SK-N-SH (cell line): ENCODE results near the gene HIF3A. TPM values are rescaled to one million over a fixed set of nuclear protein-coding genes. Genes with fewer than 3 reads are reported as not detected.

Source experiments
- CTCF ChIA-PET: fragments of 300-600, 350-600 bp; formaldehyde crosslinking; extraction: SDS; loops from one replicate; lab custom pipeline; 2021; lab: Yijun Ruan, JAX
- POLR2A ChIA-PET: fragments of 350-600 bp; sonication (Branson Sonifier 250); formaldehyde crosslinking; extraction: SDS; loops from one replicate; lab custom pipeline; 2020; ENCODE audit warnings: antibody characterized with exemption, inconsistent platforms; lab: Yijun Ruan, JAX
- DNase-seq: peaks from one replicate; pipeline ENCODE4 v3.0.0; 2012
- H2AFZ ChIP-seq: fragments of 200-600 bp; sonication (generic); 2 replicates; pipeline ENCODE4 v1.8.1; 2016; ENCODE audit warnings: antibody characterized with exemption, mild to moderate bottlenecking, low read depth
- H3F3A ChIP-seq: fragments of 200-600 bp; sonication (generic); replicated peaks from 2 replicates; pipeline ENCODE3; 2016; ENCODE audit warnings: antibody characterized with exemption, mild to moderate bottlenecking; ENCODE audit not compliant: insufficient read depth
- H3K27ac ChIP-seq, 2 experiments: fragments of 200-500 bp in 1 of 2; fragments of 200-600 bp in 1 of 2; sonication (Bioruptor generic) in 1 of 2; sonication (generic), shearing (Covaris generic) in 1 of 2; 2 replicates each; pipeline versions ENCODE4 v1.5.1 to v1.6.1; 2014 to 2016; ENCODE audit warnings: low read depth in 2 of 2, inconsistent platforms in 1 of 2, low read length in 1 of 2, mild to moderate bottlenecking in 1 of 2, mixed read lengths in 1 of 2
- H3K27me3 ChIP-seq: fragments of 200-600 bp; sonication (generic), shearing (Covaris generic); 2 replicates; pipeline ENCODE4 v1.6.1; 2016; ENCODE audit warnings: mixed run types; ENCODE audit not compliant: insufficient read depth
- H3K36me3 ChIP-seq, 2 experiments: fragments of 200-500 bp in 1 of 2; fragments of 200-600 bp in 1 of 2; sonication (Bioruptor generic) in 1 of 2; sonication (generic) in 1 of 2; replicated peaks in 1 of 2; 2 replicates each; pipeline versions ENCODE3 to v1.5.1; 2014 to 2016; ENCODE audit warnings: low read length in 1 of 2, mild to moderate bottlenecking in 1 of 2; ENCODE audit not compliant: insufficient read depth in 2 of 2, control insufficient read depth in 1 of 2
- H3K4me1 ChIP-seq, 2 experiments: fragments of 200-500 bp in 1 of 2; fragments of 200-600 bp in 1 of 2; sonication (Bioruptor generic) in 1 of 2; sonication (generic), shearing (Covaris generic) in 1 of 2; 2 replicates each; pipeline versions ENCODE4 v1.5.1 to v1.6.1; 2014 to 2016; ENCODE audit warnings: low read depth in 1 of 2, low read length in 1 of 2, mixed run types in 1 of 2; ENCODE audit not compliant: insufficient read depth in 2 of 2, control insufficient read depth in 1 of 2
- H3K4me2 ChIP-seq: fragments of 200-600 bp; sonication (generic), shearing (Covaris generic); 2 replicates; pipeline ENCODE4 v1.6.1; 2017; ENCODE audit warnings: mixed run types
- H3K4me3 ChIP-seq, 2 experiments: fragments of 200-500 bp in 1 of 2; fragments of 200-600 bp in 1 of 2; sonication (Bioruptor generic) in 1 of 2; sonication (generic), shearing (Covaris generic) in 1 of 2; 2 replicates each; pipeline versions ENCODE4 v1.5.1 to v1.8.1; 2014 to 2016; ENCODE audit warnings: low read depth in 2 of 2, inconsistent platforms in 1 of 2, low read length in 1 of 2, mild to moderate bottlenecking in 1 of 2, mixed read lengths in 1 of 2, moderate library complexity in 1 of 2
- H3K79me2 ChIP-seq: fragments of 200-600 bp; sonication (generic); 2 replicates; pipeline ENCODE4 v1.8.1; 2017; ENCODE audit warnings: mild to moderate bottlenecking; ENCODE audit not compliant: insufficient read depth
- H3K9ac ChIP-seq: fragments of 200-600 bp; sonication (generic); 2 replicates; pipeline ENCODE4 v1.6.1; 2017; ENCODE audit warnings: mixed run types
- H3K9me2 ChIP-seq: fragments of 200-600 bp; sonication (generic); 2 replicates; pipeline ENCODE4 v1.6.1; 2017; ENCODE audit warnings: mixed run types
- H3K9me3 ChIP-seq: fragments of 200-600 bp; sonication (generic); 2 replicates; pipeline ENCODE4 v1.6.1; 2017; ENCODE audit warnings: mixed run types, mild to moderate bottlenecking, moderate library complexity
- H4K20me1 ChIP-seq: fragments of 200-600 bp; sonication (generic); 2 replicates; pipeline ENCODE4 v1.6.1; 2017; ENCODE audit warnings: mild to moderate bottlenecking, mixed run types; ENCODE audit not compliant: insufficient read depth
- CHD2 ChIP-seq: fragments of 150-350 bp; IDR thresholded peaks from 2 replicates; pipeline ENCODE4 v1.6.1; 2018; ENCODE audit warnings: low read length; ENCODE audit not compliant: partially characterized antibody
- CTCF ChIP-seq: fragments of 200-600 bp; sonication (generic); IDR thresholded peaks from 2 replicates; pipeline ENCODE4 v1.6.1; 2017; ENCODE audit warnings: antibody characterized with exemption, mild to moderate bottlenecking, moderate library complexity
- FOSL2 ChIP-seq: IDR thresholded peaks from 2 replicates; pipeline ENCODE4 v1.4.0; 2012; ENCODE audit warnings: low read depth, mild to moderate bottlenecking, moderate library complexity, borderline replicate concordance
- FOXJ3 ChIP-seq: sonication (generic); formaldehyde crosslinking; IDR thresholded peaks from 2 replicates; pipeline ENCODE4 v1.5.1; 2020; ENCODE audit warnings: mild to moderate bottlenecking, missing genetic modification reagents
- GABPA ChIP-seq: IDR thresholded peaks from 2 replicates; pipeline ENCODE4 v1.4.0; 2012; ENCODE audit warnings: low read depth, mild to moderate bottlenecking
- GATA2 ChIP-seq: sonication (generic); formaldehyde crosslinking; IDR thresholded peaks from 2 replicates; pipeline ENCODE4 v1.5.0; 2020; ENCODE audit warnings: mild to moderate bottlenecking, missing genetic modification reagents
- IRF3 ChIP-seq: fragments of 150-350 bp; IDR thresholded peaks from 2 replicates; pipeline ENCODE4 v1.6.1; 2016; ENCODE audit warnings: mild to moderate bottlenecking, low read depth, low read length
- JUND ChIP-seq: IDR thresholded peaks from 2 replicates; pipeline ENCODE4 v1.4.0; 2012
- MAX ChIP-seq: IDR thresholded peaks from 2 replicates; pipeline ENCODE4 v1.4.0; 2012; ENCODE audit warnings: low read depth
- NFIC ChIP-seq: IDR thresholded peaks from 2 replicates; pipeline ENCODE4 v1.4.0; 2012; ENCODE audit warnings: borderline replicate concordance
- NRF1 ChIP-seq: IDR thresholded peaks from 2 replicates; pipeline ENCODE4 v1.6.1; 2012; ENCODE audit warnings: low read depth, mild to moderate bottlenecking, low read length
- PBX3 ChIP-seq: IDR thresholded peaks from 2 replicates; pipeline ENCODE4; 2012
- POLR2AphosphoS5 ChIP-seq: IDR thresholded peaks from 2 replicates; pipeline ENCODE4 v1.6.1; 2012; ENCODE audit warnings: low read depth, low read length
- RAD21 ChIP-seq: IDR thresholded peaks from 2 replicates; pipeline ENCODE4 v1.6.1; 2012; ENCODE audit warnings: mild to moderate bottlenecking, low read length
- RCOR1 ChIP-seq: fragments of 150-350 bp; IDR thresholded peaks from 2 replicates; pipeline ENCODE4 v1.6.1; 2017; ENCODE audit warnings: antibody characterized with exemption, low read length
- RFX5 ChIP-seq: IDR thresholded peaks from 2 replicates; pipeline ENCODE4 v1.6.1; 2012; ENCODE audit warnings: mild to moderate bottlenecking, improper control_type of control experiment, low read length
- RXRA ChIP-seq: IDR thresholded peaks from 2 replicates; pipeline ENCODE4 v1.4.0; 2012; ENCODE audit warnings: low read depth, mild to moderate bottlenecking, borderline replicate concordance
- SIN3A ChIP-seq: IDR thresholded peaks from 2 replicates; pipeline ENCODE4 v1.6.1; 2012; ENCODE audit warnings: low read depth, mild to moderate bottlenecking, low read length, moderate library complexity, borderline replicate concordance
- SMC3 ChIP-seq: IDR thresholded peaks from 2 replicates; pipeline ENCODE4 v1.6.1; 2012; ENCODE audit warnings: low read depth, low read length, improper control_type of control experiment
- USF2 ChIP-seq: fragments of 150-350 bp; IDR thresholded peaks from 2 replicates; pipeline ENCODE4 v1.6.1; 2017; ENCODE audit warnings: antibody characterized with exemption, low read length, low read depth, borderline replicate concordance
- WGBS: methylation state at CpG from one replicate; pipeline ENCODE4 v1.1.6; 2017; ENCODE audit warnings: low lambda C conversion rate; 5-methylcytosine and 5-hydroxymethylcytosine counted together
- polyA plus RNA-seq, 3 experiments: library from polyadenylated mRNA; depleted of rRNA; stranded (reverse); fragments of >200 nt; gene quantifications; 2 replicates each; pipeline ENCODE4 v1.2.3, GENCODE V29; 2012

HIF3A gene
- polyA plus RNA-seq, 1 of the 3 experiments (the other 2 are of a cell fraction), result 0.92 TPM

GRCh38 chr19:46344363-46344762, 47.5 kb downstream of the HIF3A start:
- H4K20me1 ChIP-seq, result peaks cover 7% of the 10 kb centered on the region; the same call in 1 of the 2 replicates

More at GRCh38 chr19:46344363-46344762, 47.5 kb downstream of the HIF3A start:
- H3K27ac ChIP-seq, result no peak overlapping the region
- no peaks in the 10 kb centered on the region for H3K9me3 ChIP-seq
- WGBS, result 90% methylated on average over 1 of the region's 1 CpG
- peaks cover 4 to 13% of the 10 kb centered on the region in 2 experiments; a peak in 3 of 4 replicates for H3K4me1 ChIP-seq
- H3K4me3 ChIP-seq, result no peak overlapping the region
- CTCF ChIA-PET, result no interaction called here
- H3K9ac ChIP-seq, result no peak overlapping the region
- TF ChIP-seq GABPA, result no peak
- no peak for TF ChIP-seq PBX3
- TF ChIP-seq GATA2, result no peak
- TF ChIP-seq CTCF, result no peak
- no peak for TF ChIP-seq NFIC
- TF ChIP-seq RXRA, result no peak
- TF ChIP-seq SMC3, result no peak
- no peak for TF ChIP-seq USF2
- no peak for TF ChIP-seq FOSL2
- TF ChIP-seq MAX, result no peak
- TF ChIP-seq IRF3, result no peak
- TF ChIP-seq RCOR1, result no peak
- TF ChIP-seq SIN3A, result no peak
- TF ChIP-seq NRF1, result no peak
- TF ChIP-seq JUND, result no peak
- TF ChIP-seq FOXJ3 (CRISPR knock-in tag), result no peak
- no peak for TF ChIP-seq POLR2AphosphoS5
- TF ChIP-seq CHD2, result no peak
- TF ChIP-seq RAD21, result no peak
- no peak for TF ChIP-seq RFX5
- TF ChIP-seq, all 33 proteins: peak for 0
- Histone ChIP-seq H3K79me2 (peaks cover 24% of the 10 kb centered on the region), H3F3A (no peaks in the 10 kb centered on the region), H3K4me2 (no peak overlapping the region), H2AFZ (no peak overlapping the region), H3K27me3 (peaks cover 4% of the 10 kb centered on the region; the same call in 1 of the 2 replicates), H3K36me3 (no peaks in the 10 kb centered on the region), H3K9me2 (no peaks in the 10 kb centered on the region)
- DNase-seq, result no peak
- POLR2A ChIA-PET, result no interaction called here
